ACC112 (cell line): ENCODE data around the gene PAEP.

Experiments
- H2AFZ ChIP-seq: fragments of 200-600 bp; sonication (generic); one replicate; pipeline ENCODE4 v1.6.0; 2017; ENCODE audit warnings: antibody characterized with exemption, low read length; ENCODE audit not compliant: unreplicated experiment
- H3K27ac ChIP-seq: fragments of 200-600 bp; sonication (generic); 2 replicates; pipeline ENCODE4 v1.5.1; 2014; ENCODE audit warnings: low read depth, mild to moderate bottlenecking, antibody characterized with exemption, low read length, moderate library complexity
- H3K27me3 ChIP-seq: fragments of 200-600 bp; sonication (generic); 2 replicates; pipeline ENCODE4 v1.6.1; 2014; ENCODE audit warnings: mild to moderate bottlenecking, antibody characterized with exemption, low read length, moderate library complexity, mixed read lengths; ENCODE audit not compliant: insufficient read depth
- H3K36me3 ChIP-seq: fragments of 200-600 bp; sonication (generic); 2 replicates; pipeline ENCODE4 v1.6.1; 2016; ENCODE audit warnings: mild to moderate bottlenecking, antibody characterized with exemption, low read length, moderate library complexity, mixed read lengths; ENCODE audit not compliant: insufficient read depth
- H3K4me1 ChIP-seq: fragments of 200-600 bp; sonication (generic); one replicate; pipeline ENCODE4 v1.6.1; 2016; ENCODE audit warnings: low read length, mixed read lengths; ENCODE audit not compliant: insufficient read depth, unreplicated experiment, control insufficient read depth
- H3K4me3 ChIP-seq: fragments of 200-600 bp; sonication (generic); 2 replicates; pipeline ENCODE4 v1.5.1; 2014; ENCODE audit warnings: mild to moderate bottlenecking, low read depth, low read length
- H3K79me2 ChIP-seq: fragments of 200-600 bp; sonication (generic); one replicate; pipeline ENCODE4 v1.6.0; 2016; ENCODE audit warnings: low read length; ENCODE audit not compliant: control insufficient read depth, unreplicated experiment, insufficient read depth

The PAEP gene

DNA sequence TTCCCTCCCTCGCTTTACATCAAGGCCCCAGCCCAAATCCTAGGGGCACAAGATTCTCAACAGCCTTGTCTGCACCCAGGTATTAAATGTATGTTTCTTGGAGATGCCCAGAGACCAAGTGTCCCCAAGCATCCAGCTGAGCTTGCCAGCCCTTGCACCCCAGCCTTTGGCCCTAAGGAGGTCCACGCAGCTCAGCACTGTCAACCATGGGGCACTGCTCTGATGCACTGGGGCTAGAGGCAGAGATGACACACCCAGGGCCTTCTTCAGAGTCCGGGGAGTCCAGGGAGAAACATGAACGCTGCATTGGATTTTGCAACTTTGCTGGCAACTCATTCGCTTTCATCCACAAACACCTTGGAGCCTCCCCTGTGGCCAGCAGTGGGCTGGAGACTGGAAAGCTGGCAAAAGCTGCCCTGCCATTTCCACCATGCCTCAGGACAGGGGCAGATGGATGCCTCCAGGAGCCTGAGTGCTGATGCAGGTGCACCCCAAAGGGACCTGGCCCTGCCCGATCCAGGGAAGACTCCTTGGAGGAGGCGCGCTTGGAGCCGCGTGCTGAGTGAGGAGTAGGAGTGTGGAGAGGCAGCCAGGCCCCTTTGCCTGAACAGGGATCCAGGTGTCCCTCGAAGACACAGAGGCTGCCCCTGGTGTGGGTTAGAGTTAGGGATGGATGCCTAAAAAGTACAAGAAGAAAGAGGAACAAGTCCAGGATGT lies 19.3 kb downstream of the PAEP start:
- peaks cover 34% of the 10 kb centered on the region for H3K27me3 ChIP-seq

DNA sequence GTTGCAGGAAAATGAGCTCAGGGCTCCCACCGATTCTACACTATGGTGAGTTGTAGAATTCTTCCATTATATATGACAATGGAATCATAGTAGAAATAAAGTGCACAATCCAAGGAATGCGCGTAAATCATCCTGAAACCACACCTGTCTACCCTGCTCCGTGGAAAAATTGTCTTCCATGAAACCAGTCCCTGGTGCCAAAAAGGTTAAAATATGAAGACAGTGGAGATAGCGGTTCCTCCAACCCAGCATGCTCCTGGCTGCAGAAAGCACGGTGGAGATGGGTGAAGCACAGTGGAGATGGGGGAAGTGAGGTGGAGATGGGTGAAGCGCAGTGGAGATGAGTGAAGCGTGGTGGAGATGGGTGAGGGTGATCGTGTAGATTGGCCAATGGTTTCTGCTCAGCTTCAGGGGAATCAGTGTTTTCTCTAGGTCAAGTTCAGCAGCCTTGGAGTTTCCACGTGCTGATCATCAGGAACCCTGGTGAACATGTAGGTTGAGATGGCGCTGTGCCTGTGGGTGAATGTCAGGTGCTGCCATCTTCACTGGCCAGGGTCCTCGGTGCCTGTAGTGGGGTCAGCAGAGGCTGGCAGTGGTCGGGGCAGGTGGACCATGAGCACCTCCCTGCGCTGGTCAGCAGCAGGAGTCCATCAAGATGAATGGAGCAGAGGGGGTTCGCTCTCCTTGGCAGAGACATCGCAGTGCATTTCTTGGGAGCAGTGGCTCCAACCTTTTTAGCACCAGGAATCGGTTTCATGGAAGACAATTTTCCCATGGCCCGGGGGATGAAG lies 20.3 kb downstream of the PAEP start:
- Histone ChIP-seq H3K36me3 (no peaks in the 10 kb centered on the region), H3K27me3 (peaks cover 37% of the 10 kb centered on the region), H3K4me1 (no peaks in the 10 kb centered on the region), H3K27ac (no peak overlapping the region), H3K79me2 (no peaks in the 10 kb centered on the region), H3K4me3 (no peak overlapping the region), H2AFZ (no peak overlapping the region)

More for the DNA sequence above, 19.3 kb downstream of the PAEP start:
- no peak overlapping the region for H3K27ac ChIP-seq
- no peak overlapping the region for H2AFZ ChIP-seq
- H3K4me3 ChIP-seq, result no peak overlapping the region
- H3K36me3 ChIP-seq, result no peaks in the 10 kb centered on the region
- no peaks in the 10 kb centered on the region for H3K4me1 ChIP-seq
- H3K79me2 ChIP-seq, result no peaks in the 10 kb centered on the region

DNA sequence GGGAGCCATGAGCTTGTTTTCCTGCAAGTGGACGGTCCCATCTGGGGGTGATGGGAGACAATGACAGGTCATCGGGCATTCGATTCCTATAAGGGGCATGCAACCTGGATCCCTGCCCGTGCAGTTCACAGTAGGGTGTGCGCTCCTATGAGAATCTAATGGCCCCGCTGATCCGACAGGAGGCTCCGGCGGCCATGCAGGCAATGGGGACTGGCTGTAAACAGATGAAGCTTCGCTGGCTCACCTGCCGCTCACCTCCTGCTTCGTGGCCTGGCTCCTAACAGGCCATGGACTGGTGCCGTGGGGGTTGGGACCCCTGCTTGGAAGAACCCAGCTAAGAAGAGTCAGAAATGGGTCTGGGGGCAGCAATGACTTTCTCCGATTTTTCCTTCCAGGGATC lies 21.0 kb downstream of the PAEP start:
- no peak overlapping the region for H2AFZ ChIP-seq
- H3K79me2 ChIP-seq, result no peaks in the 10 kb centered on the region
- H3K27me3 ChIP-seq, result peaks cover 36% of the 10 kb centered on the region
- H3K4me3 ChIP-seq, result no peak overlapping the region
- H3K4me1 ChIP-seq, result peaks cover 1% of the 10 kb centered on the region
- no peak overlapping the region for H3K27ac ChIP-seq
- no peaks in the 10 kb centered on the region for H3K36me3 ChIP-seq

DNA sequence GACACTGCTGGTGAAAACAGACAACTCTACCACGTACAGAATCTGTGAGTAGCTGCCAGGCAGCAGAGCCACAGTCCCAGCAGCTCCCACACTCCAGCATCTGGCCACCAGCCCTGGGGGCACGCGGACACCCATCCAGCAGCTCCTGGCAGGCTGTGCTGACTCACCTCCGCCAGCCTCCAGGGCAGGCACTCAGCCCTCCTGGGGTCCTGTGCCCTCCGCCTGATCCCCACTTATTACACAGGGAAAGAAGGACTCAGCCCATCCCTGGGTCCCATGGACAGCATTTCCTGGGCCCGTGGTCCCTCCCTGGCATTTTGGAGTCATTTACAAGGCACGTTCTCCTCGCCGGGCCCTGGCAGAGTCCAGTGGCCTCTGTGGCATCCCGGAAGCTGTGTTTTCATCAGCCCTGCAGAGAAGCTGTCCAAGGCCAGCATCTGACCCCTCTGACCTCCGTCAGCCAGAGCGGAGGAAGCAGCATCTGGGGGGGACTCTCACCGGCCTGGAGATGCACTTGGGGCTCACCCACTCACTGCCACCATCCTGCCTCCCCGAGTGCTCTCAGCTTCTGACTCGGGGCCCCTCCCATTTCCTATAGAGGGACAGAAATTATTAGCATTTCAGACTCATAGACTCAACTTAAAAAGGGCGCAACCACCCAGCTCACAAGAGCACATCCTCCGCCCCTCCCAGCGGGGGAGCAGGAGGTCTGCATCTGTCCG lies 21.6 kb downstream of the PAEP start:
- Histone ChIP-seq H3K36me3 (no peaks in the 10 kb centered on the region), H3K4me3 (no peak overlapping the region), H2AFZ (no peak overlapping the region), H3K79me2 (no peaks in the 10 kb centered on the region), H3K27me3 (peaks cover 36% of the 10 kb centered on the region), H3K4me1 (peaks cover 2% of the 10 kb centered on the region), H3K27ac (no peak overlapping the region)

DNA sequence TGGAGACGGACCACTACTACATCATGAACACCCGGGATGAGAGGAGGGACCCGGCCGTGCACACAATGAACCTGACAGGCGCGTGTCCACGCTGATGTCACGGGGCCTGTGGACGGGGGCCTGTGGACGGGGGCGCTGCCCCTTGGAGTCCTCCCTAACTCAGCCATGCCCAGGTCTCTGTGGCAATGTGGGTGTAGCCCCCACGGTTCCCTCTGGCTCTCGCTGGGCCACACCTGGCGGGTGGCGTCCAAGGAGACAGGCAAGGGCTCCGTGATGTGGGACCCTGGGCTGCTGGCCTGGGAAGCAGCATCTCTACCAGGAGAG lies 22.1 kb downstream of the PAEP start:
- H3K79me2 ChIP-seq, result no peaks in the 10 kb centered on the region
- H2AFZ ChIP-seq, result no peak overlapping the region
- peaks cover 2% of the 10 kb centered on the region for H3K4me1 ChIP-seq
- H3K27ac ChIP-seq, result no peak overlapping the region
- H3K36me3 ChIP-seq, result no peaks in the 10 kb centered on the region
- H3K4me3 ChIP-seq, result no peak overlapping the region
- H3K27me3 ChIP-seq, result peaks cover 36% of the 10 kb centered on the region

DNA sequence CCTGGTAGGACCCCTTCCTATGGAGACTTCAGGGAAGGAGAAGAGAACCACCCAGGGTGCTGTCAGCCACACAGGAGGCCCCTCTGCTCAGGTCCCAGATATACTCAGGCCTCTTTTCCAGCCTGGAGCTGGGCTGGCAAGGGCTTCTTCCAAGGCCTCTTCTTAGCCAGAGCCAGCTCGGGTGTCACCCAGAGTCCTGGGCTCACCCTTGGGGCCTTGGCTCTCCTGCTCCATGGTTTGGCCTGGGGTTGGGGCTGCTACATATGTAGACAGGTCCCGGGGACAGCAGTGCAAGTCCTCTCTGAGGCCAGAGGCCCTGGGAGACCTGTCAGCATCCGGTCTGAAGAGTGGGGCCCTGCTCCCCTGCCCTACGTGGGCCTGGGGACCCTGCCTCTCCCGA lies 22.8 kb downstream of the PAEP start:
- no peak overlapping the region for H3K4me3 ChIP-seq
- H3K27me3 ChIP-seq, result peaks cover 31% of the 10 kb centered on the region
- no peaks in the 10 kb centered on the region for H3K36me3 ChIP-seq
- no peak overlapping the region for H2AFZ ChIP-seq
- no peaks in the 10 kb centered on the region for H3K79me2 ChIP-seq
- peaks cover 2% of the 10 kb centered on the region for H3K4me1 ChIP-seq
- H3K27ac ChIP-seq, result no peak overlapping the region

DNA sequence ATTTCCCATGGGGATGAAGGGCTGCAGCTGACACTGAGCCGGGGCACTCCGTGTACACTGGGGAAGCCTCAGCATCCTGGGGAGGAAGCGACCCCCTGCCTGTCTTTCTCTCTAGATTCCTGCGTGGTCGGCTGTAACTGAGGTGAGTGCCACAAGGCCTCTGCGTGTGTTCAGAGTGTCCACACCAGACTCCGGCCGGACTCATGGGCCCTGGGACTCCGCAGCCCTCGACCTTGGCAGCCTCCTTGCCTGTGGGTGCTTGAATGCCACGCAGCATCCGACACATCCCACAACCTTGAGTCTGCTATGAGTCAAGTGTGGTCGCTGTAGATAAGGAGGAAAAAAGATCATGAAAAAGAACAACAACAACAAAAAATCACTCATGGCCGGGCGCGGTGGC lies 23.4 kb downstream of the PAEP start:
- Histone ChIP-seq H3K79me2 (no peaks in the 10 kb centered on the region), H3K4me3 (no peak overlapping the region), H3K36me3 (no peaks in the 10 kb centered on the region), H2AFZ (no peak overlapping the region), H3K27me3 (peaks cover 25% of the 10 kb centered on the region), H3K4me1 (peaks cover 2% of the 10 kb centered on the region), H3K27ac (no peak overlapping the region)

DNA sequence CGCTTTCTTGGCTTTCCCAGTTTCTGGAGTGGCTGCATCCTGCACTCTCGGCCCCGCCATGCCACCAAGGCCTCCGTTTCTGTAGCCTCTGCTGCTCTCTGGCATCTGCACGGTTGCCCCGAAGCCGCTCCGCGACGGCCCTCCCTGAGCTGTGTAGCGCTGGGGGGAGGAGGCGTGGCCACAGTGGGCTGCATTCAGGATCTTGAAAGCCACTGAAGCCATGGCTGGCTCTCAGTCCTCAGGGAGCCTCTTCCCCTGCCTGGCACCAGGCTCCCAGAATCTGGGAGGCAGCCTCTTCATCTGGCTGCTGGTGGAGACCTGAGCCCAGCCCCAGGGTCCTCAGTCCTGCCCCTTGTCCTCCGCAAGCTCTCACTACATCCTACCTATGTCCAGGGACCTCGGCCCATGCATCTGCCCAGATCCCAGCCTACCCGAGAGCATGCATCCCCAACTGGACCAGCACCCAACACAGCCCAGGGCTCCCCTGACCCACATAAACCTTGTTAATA lies 25.1 kb downstream of the PAEP start:
- H2AFZ ChIP-seq, result no peak overlapping the region
- H3K27ac ChIP-seq, result no peak overlapping the region
- H3K4me1 ChIP-seq, result peaks cover 2% of the 10 kb centered on the region
- peaks cover 13% of the 10 kb centered on the region; the same call in 1 of the 2 replicates for H3K27me3 ChIP-seq
- H3K36me3 ChIP-seq, result no peaks in the 10 kb centered on the region
- H3K4me3 ChIP-seq, result no peak overlapping the region
- no peaks in the 10 kb centered on the region for H3K79me2 ChIP-seq

DNA sequence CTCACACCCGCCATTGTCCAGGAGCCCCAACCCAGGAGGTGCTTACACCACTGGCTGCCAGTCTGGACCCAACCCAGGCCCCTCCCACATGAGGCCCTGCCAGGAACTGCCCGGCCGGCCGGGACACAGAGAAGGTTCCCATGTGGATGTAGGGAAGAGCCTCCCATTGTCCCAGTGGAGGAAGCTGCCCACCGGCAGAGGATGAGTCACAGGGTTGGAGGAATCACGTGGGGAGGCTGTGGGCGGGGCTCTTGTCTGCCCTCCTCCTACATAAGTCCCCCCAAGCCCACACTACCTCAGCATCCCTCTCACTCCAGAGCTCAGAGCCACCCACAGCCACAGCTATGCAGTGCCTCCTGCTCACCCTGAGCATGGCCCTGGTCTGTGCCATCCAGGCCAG lies 26.1 kb downstream of the PAEP start:
- no peaks in the 10 kb centered on the region for H3K36me3 ChIP-seq
- no peak overlapping the region for H3K4me3 ChIP-seq
- no peak overlapping the region for H3K27ac ChIP-seq
- H3K79me2 ChIP-seq, result no peaks in the 10 kb centered on the region
- peaks cover 8% of the 10 kb centered on the region; the same call in 1 of the 2 replicates for H3K27me3 ChIP-seq
- H3K4me1 ChIP-seq, result peaks cover 2% of the 10 kb centered on the region
- H2AFZ ChIP-seq, result no peak overlapping the region

DNA sequence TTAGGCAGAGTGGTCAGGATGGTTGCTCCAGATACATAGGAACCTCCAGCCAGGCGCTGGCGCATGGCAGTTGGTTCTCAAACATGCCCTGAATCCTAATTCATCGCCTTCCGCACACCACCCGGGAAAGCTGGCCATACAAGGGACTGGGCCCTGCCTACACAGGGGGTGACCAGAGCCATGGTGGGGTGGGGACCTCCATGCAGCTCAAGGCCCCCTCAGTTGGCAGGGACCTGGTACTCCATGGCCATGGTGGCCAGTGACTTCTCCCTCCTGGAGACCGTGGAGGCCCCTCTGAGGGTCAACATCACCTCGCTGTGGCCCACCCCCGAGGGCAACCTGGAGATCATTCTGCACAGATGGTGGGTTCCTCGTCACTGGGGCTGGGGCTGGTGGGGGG lies 26.8 kb downstream of the PAEP start:
- peaks cover 8% of the 10 kb centered on the region for H3K27me3 ChIP-seq

More for the DNA sequence above, 26.8 kb downstream of the PAEP start:
- no peaks in the 10 kb centered on the region for H3K36me3 ChIP-seq
- H3K4me3 ChIP-seq, result no peak overlapping the region
- peaks cover 2% of the 10 kb centered on the region for H3K4me1 ChIP-seq
- no peak overlapping the region for H3K27ac ChIP-seq
- no peak overlapping the region for H2AFZ ChIP-seq
- H3K79me2 ChIP-seq, result no peaks in the 10 kb centered on the region
